Activated CD4-positive, alpha-beta T cell treated with anti-CD3 and anti-CD28 coated beads, Interleukin-2, amount 50 U/mL, for 4 hours (primary cell): ENCODE measurements around the gene PLA2G3.

ENCODE experiments used
- DNase-seq, 2 experiments: peaks; one replicate each; pipeline ENCODE4 v3.0.0-alpha.2; 2020

Gene PLA2G3

DNA sequence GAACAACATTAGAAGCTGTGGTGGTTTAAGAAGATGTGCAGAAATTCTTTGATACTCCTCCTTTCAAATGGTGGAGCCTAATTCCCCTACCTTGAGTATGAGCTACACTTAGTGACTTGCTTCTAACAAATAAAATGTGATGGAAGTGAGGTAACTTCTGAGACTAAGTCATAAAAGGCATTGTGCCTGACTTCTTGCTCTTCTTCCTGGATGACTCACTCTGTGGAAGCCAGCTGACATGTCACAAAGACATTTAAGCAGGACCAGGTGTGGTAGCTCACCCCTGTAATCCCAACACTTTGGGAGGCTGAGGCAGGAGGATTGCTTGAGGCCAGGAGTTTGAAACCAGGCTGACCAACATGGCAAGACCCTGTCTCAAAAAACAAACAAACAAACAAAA is 3.9 kb upstream of the PLA2G3 start:
- DNase-seq = no peak

DNA sequence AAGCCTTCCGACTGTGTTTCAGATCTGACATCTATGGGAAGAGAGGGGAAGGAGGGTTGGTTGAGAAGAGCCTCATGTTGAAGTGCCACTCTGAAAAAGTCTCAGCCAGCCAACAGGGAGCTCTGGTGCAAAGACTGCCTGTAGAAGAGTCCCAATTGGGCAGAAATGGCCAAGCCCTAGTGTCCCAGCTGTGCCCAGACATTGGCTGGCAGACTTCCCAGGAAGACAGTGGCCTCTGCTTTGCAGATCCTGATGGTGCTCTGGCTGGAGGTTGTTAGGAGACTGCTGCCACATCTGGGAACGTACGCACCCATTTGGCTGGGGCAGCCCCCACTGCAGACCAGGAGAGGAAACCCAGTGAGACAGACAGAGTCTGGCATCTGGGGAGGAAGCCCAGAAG is 3.2 kb upstream of the PLA2G3 start:
- no peak for DNase-seq

DNA sequence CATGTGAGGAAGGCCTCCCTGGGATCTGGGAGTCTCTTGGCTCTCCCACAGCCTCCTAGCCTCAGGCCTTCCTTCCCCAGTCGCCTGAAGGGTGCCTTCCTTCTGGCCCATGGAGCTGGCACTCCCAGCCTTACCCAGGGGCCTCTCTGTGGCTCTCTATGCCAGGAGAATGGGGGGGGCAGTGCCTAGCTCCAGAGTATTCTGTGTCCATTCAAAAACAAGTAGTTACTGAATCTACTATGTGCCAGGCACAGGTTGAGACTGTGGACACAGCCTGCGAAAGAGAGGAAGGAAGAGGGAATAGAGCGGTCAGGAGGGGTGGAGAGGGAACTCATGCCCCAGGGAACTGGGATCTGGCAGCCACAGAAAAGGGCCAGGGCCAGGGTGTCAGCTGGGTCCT is 2.7 kb upstream of the PLA2G3 start:
- no peak for DNase-seq

DNA sequence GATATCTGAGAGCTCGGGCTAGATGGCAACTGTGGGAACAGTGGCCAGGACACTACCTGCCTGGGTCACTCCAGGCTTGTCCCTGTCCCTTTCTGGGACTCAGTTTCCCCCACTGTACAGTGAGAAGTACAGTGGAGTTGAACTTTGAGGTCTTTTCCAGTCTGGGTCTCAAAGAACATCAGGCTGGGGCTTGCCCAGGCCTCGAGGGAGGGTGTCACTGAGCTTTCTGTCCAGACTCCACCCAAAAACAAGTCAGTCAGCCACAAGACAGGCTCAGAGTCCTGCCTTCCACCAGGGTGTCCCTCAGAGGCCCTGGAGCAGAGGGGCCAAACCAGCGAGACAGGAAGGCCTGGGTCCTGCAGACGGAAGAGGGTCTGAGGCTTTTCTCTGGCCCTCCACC is 2.0 kb upstream of the PLA2G3 start:
- no peak for DNase-seq

- DNase-seq = no peak
Observed at GRCh38 chr22:31141551-31141950, 1.2 kb upstream of the PLA2G3 start.

DNA sequence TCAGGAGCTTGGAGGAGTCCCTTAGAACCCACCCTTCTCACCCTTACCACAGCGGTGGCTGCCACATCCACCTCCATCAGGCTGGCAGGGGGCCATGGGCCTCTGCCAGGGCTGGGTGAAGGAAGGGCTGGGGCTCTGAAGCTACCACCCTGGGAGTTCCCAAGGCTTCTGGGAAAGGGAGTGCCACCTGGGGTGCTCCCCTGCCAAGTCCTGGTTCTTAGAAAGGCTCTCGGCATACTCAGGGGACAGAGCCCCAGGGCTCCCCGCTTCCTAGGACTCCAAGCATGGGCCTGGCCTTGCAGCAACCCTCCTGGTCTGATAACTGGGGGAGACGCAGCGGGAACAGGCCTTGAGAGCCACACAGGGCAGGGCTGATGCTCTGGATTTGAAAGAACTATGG is 438 bp upstream of the PLA2G3 start:
- DNase-seq = no peak

GRCh38 chr22:31139066-31139465 is 1.2 kb downstream of the PLA2G3 start:
- no peak for DNase-seq

- DNase-seq = no peak
Observed at GRCh38 chr22:31138126-31138525, 2.2 kb downstream of the PLA2G3 start.

- no peak for DNase-seq
Observed at GRCh38 chr22:31137721-31138120, 2.6 kb downstream of the PLA2G3 start.

DNA sequence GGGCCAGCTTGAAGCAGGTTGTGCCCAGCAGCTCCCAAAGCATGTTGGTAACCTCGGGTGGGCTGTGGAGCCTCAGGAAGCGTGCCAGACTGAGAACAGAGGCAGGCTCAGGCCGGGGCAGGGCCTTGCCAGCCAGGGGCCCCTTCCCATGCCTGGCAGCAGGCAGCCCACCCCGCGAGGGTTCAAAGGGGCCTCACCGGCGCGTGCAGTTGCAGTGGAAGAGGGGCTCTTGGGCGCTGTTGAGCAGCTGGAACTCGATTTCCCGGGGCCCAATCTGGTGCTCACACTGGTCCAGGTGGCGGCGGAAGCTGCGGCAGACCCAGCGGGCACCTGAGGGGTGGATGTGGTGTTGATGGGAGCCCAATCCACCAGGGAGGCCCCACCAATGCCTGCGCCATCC is 3.6 kb downstream of the PLA2G3 start:
- DNase-seq = no peak

DNA sequence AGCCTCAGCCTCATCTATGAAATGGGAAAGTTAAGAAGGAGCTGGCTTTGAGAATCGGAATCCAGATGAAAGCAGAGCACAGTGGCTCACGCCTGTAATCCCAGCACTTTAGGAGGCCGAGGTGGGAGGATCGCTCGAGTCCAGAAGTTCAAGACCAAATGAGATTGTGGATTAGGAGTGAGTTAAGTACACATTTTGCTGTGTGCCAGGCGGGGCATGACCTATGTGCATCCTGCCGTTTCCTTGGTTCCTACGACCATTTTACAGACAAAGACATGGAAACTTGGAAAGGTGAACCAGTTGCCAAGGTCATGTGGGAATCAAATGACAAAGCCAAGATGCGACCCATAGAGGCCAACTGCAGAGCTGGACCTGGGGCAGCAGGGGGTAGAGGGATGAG is 4.2 kb downstream of the PLA2G3 start:
- DNase-seq = no peak

GRCh38 chr22:31135706-31136105 is 4.6 kb downstream of the PLA2G3 start:
- DNase-seq = no peak

GRCh38 chr22:31134688-31135087 is 5.6 kb downstream of the PLA2G3 start:
- DNase-seq = no peak

GRCh38 chr22:31133911-31134310 is 6.4 kb downstream of the PLA2G3 start:
- no peak for DNase-seq

- no peak for DNase-seq
Observed at GRCh38 chr22:31130873-31131272, 9.4 kb downstream of the PLA2G3 start.

GRCh38 chr22:31128156-31128555 is 12.2 kb downstream of the PLA2G3 start:
- DNase-seq = no peak

- no peak for DNase-seq
Observed at GRCh38 chr22:31127181-31127772, 13.0 kb downstream of the PLA2G3 start.

DNA sequence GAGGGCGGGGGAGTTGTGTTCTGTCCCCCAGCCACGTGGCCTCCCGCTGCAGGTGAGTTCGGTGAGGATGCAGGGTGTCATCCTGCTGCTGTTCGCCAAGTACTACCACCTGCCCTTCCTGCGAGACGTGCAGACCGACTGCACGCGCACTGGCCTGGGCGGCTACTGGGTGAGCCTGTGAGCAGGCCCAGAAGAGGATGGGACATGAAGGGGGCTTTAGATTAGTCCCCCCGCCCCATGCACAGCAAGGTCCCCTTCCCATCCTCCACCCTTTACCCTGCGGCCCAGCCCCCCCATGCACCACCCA is 13.5 kb downstream of the PLA2G3 start:
- DNase-seq = no peak

DNA sequence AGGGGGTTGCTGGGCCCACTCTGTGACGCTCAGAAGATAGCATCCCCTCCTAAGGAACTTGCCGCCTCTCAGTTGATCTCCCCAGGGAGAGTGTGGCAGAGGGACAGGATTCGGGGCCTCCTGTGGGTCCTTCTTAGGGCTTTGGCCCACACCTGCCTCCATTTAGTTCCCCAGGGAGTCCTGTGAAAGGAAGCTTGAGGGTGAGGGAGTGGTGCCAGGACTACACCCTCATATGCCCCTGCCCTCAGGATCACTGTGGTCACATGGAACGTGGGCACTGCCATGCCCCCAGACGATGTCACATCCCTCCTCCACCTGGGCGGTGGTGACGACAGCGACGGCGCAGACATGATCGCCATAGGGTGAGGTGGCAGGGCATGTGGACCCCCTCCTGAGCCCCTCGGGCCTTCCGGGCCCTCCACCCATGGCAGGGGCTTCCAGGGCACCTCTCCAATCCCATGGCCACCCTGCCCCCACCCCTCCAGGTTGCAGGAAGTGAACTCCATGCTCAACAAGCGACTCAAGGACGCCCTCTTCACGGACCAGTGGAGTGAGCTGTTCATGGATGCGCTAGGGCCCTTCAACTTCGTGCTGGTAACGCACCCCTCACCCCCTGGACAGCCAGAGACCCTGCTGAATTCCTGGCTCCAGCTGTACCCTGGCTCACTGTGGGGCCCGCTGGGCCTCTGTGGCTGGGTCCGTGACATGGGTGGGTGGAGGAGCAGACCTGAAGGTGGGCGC is 14.0 kb downstream of the PLA2G3 start:
- DNase-seq = no peak

DNA sequence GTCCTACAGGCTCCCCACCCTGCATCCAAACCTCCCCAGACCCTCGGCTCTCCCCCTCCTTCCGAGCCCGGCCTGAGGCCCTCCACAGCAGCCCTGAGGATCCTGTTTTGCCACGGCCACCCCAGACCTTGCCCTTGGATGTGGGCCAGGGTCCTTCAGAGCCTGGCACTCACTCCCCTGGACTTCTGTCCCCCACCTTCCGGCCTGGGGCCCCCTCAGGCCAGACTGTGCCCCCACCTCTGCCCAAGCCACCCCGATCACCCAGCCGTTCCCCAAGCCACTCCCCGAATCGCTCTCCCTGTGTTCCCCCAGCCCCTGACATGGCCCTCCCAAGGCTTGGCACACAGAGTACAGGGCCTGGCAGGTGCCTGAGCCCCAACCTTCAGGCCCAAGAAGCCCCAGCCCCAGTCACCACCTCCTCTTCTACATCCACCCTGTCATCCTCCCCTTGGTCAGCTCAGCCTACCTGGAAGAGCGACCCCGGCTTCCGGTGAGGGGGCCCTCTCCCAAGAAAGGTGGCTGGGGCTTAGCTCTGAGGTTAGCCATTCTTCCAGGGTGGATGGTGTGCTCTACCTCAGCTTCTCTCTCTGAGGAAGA is 14.7 kb downstream of the PLA2G3 start:
- no peak for DNase-seq

DNA sequence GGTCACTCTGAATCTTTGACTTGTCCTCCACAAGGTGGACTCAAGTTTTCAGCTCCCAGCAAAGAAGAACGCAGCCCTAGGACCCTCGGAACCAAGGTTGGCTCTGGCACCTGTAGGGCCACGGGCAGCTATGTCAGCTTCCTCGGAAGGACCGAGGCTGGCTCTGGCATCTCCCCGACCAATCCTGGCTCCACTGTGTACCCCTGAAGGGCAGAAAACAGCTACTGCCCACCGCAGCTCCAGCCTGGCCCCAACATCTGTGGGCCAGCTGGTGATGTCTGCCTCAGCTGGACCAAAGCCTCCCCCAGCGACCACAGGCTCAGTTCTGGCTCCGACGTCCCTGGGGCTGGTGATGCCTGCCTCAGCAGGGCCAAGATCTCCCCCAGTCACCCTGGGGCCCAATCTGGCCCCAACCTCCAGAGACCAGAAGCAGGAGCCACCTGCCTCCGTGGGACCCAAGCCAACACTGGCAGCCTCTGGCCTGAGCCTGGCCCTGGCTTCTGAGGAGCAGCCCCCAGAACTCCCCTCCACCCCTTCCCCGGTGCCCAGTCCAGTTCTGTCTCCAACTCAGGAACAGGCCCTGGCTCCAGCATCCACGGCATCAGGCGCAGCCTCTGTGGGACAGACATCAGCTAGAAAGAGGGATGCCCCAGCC is 15.4 kb downstream of the PLA2G3 start:
- DNase-seq = no peak

DNA sequence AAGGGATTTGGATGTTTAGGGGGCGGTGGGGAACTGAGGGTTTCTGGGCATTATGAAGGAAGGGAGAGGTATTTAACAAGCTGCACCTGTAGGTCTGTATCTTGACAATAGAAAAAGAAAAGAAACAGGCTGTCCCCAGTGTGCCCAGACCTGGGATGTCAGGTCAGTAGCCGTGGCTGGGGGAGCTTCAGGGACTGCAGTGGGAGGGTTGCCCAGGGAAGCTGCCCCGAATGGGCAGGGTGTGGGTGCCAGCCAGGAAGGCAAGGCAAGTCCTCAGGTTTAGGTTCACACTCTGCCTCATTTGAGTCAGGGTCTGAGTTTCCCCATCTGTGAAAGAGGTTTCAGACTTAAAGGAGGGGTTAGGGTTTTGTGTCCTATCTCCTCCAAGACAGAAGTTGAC is 16.0 kb downstream of the PLA2G3 start:
- DNase-seq = no peak

- DNase-seq = no peak
Observed at GRCh38 chr22:31123292-31123602, 17.1 kb downstream of the PLA2G3 start.

GRCh38 chr22:31122532-31123291 is 17.6 kb downstream of the PLA2G3 start, which contains the start of gene INPP5J:
Gene INPP5J, plus strand, starts transcription at chr22:31122966. Its CDS starts 49 bp downstream, at chr22:31123015.
- DNase-seq = no peak
